Memory B cell (primary cell): ENCODE measurements around the gene PWP2.
"Not testable (repeated sequence)": the region's sequence is repeated elsewhere in the genome, so short reads cannot be mapped to it uniquely, and the experiment has no call there.

Source experiments
- ATAC-seq: fragments of 150-1000 bp; cut with Tn5 transposase; 2 replicates; pipeline ENCODE4 v1.10.0; 2021; ENCODE audit warnings: low read depth, mild to moderate bottlenecking, moderate library complexity
- DNase-seq, 2 donors: peaks; one replicate each; pipeline ENCODE4 v3.0.0; 2022; ENCODE audit warnings: low spot score in 2 of 2
- H3K27ac Mint-ChIP-seq: one replicate; pipeline ENCODE4 v1.8.0; 2022; ENCODE audit warnings: mild to moderate bottlenecking, moderate library complexity, mixed read lengths
- H3K27me3 Mint-ChIP-seq: one replicate; pipeline ENCODE4 v1.8.0; 2022; ENCODE audit warnings: mixed read lengths
- H3K36me3 Mint-ChIP-seq: one replicate; pipeline ENCODE4 v1.8.0; 2022; ENCODE audit warnings: mild to moderate bottlenecking, mixed read lengths
- H3K4me1 Mint-ChIP-seq: one replicate; pipeline ENCODE4 v1.8.0; 2022; ENCODE audit warnings: mixed read lengths
- H3K4me3 Mint-ChIP-seq: one replicate; pipeline ENCODE4 v1.8.0; 2022; ENCODE audit warnings: mild to moderate bottlenecking, moderate library complexity, mixed read lengths
- H3K9me3 Mint-ChIP-seq: one replicate; pipeline ENCODE4 v1.8.0; 2022; ENCODE audit warnings: mixed read lengths

PWP2 gene

GRCh38 chr21:44107026-44107501, at the start of gene PWP2:
Gene PWP2, plus strand, starts transcription at chr21:44107399. Its CDS starts 18 bp downstream, at chr21:44107417.
- DNase-seq (peak; percentile 18 to 33), ATAC-seq (peak; percentile 94)
- peak within 1 kb of the TSS; percentile 72 for H3K4me3 Mint-ChIP-seq
- H3K4me1 Mint-ChIP-seq, H3K27me3 Mint-ChIP-seq, H3K9me3 Mint-ChIP-seq, H3K27ac Mint-ChIP-seq, H3K36me3 Mint-ChIP-seq: not testable (repeated sequence)

DNA sequence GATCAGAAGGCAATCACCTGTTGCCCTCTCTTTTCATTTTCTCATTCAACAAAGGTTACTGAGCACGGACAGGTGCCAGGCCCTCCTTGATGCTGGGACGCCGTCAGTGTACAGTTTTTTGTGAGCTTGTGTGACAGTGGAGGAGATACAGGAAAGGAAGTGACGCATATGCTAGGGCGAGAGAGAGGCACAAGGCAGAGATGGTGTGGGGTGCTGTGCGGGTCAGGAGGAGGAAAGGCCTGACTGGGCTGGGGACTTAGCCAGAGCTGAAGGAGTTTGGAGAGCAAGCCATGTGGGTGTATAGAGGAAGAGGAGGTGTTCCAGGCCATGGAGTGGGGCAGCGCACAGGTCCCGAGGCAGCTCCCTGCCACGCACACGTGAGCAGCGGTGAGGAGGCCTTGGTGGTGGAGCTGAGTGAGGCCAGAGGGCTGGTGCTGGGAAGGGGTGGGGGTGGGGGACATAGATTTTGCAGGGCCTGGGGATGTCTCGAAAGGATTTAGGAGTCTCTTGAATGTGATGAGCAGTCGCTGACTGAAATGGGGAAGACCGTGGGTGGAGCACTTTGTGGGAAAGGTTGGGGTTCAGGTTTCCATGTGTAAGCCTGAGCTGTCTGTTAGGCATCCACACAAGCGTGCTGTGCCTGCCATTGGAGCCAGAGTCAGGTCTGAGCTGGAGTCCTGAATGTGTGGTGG, 49.1 kb upstream of the PWP2 start:
- peaks cover 6% of the 10 kb centered on the region for H3K4me1 Mint-ChIP-seq
- peaks cover 36% of the 10 kb centered on the region for H3K36me3 Mint-ChIP-seq
- DNase-seq (no peak), ATAC-seq (no peak)
- H3K27ac Mint-ChIP-seq: no peak overlapping the region
- H3K4me3 Mint-ChIP-seq: no peak overlapping the region
- H3K9me3 Mint-ChIP-seq: no peaks in the 10 kb centered on the region
- H3K27me3 Mint-ChIP-seq: no peaks in the 10 kb centered on the region

- peaks cover 35% of the 10 kb centered on the region for H3K36me3 Mint-ChIP-seq
Measured at GRCh38 chr21:44058652-44058964, 48.6 kb upstream of the PWP2 start.

DNA sequence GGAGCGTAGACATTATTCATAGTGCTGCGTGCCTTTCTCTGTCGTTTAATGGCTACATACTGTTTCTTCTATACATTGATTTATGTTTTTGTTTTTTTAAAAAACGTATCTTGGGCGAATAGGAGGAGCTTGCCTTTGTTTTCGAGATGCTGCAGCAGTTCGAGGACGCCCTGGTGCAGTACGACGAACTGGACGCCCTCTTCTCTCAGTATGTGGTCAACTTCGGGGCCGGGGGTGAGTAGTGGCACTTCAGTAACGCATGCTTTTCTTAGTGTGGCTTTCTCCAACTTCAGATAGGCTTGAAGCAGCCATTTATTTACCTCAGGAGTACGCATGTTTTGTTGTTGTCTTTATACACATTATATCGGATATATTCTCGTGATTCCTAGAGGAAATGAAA, 48.2 kb upstream of the PWP2 start:
- Mint-ChIP-seq H3K9me3 (no peaks in the 10 kb centered on the region), H3K27ac (peak overlapping the region; percentile 38), H3K4me3 (no peak overlapping the region), H3K27me3 (no peaks in the 10 kb centered on the region), H3K36me3 (peaks cover 35% of the 10 kb centered on the region), H3K4me1 (peaks cover 6% of the 10 kb centered on the region)
- no peak for ATAC-seq
- DNase-seq: no peak

More at GRCh38 chr21:44058652-44058964, 48.6 kb upstream of the PWP2 start:
- DNase-seq (no peak), ATAC-seq (no peak)
- no peaks in the 10 kb centered on the region for H3K27me3 Mint-ChIP-seq
- H3K4me3 Mint-ChIP-seq: no peak overlapping the region
- peaks cover 6% of the 10 kb centered on the region for H3K4me1 Mint-ChIP-seq
- H3K27ac Mint-ChIP-seq: no peak overlapping the region
- no peaks in the 10 kb centered on the region for H3K9me3 Mint-ChIP-seq

GRCh38 chr21:44059710-44060109, 47.5 kb upstream of the PWP2 start:
- Mint-ChIP-seq H3K4me3 (no peak overlapping the region), H3K27ac (peak overlapping the region; percentile 38), H3K4me1 (peaks cover 8% of the 10 kb centered on the region), H3K9me3 (no peaks in the 10 kb centered on the region), H3K36me3 (peaks cover 33% of the 10 kb centered on the region), H3K27me3 (no peaks in the 10 kb centered on the region)
- no peak for DNase-seq
- no peak for ATAC-seq

GRCh38 chr21:44062380-44062779, 44.8 kb upstream of the PWP2 start:
- Mint-ChIP-seq H3K4me1 (peaks cover 20% of the 10 kb centered on the region), H3K27ac (no peak overlapping the region), H3K36me3 (peaks cover 35% of the 10 kb centered on the region), H3K9me3 (no peaks in the 10 kb centered on the region), H3K27me3 (no peaks in the 10 kb centered on the region), H3K4me3 (no peak overlapping the region)
- no peak for ATAC-seq
- no peak for DNase-seq

GRCh38 chr21:44063151-44063912, 43.9 kb upstream of the PWP2 start:
- no peaks in the 10 kb centered on the region for H3K27me3 Mint-ChIP-seq
- H3K36me3 Mint-ChIP-seq: peaks cover 35% of the 10 kb centered on the region
- no peak overlapping the region for H3K4me3 Mint-ChIP-seq
- peaks cover 18% of the 10 kb centered on the region for H3K4me1 Mint-ChIP-seq
- H3K27ac Mint-ChIP-seq: peak overlapping the region; percentile 90
- no peaks in the 10 kb centered on the region for H3K9me3 Mint-ChIP-seq
- ATAC-seq (no peak), DNase-seq (no peak)

DNA sequence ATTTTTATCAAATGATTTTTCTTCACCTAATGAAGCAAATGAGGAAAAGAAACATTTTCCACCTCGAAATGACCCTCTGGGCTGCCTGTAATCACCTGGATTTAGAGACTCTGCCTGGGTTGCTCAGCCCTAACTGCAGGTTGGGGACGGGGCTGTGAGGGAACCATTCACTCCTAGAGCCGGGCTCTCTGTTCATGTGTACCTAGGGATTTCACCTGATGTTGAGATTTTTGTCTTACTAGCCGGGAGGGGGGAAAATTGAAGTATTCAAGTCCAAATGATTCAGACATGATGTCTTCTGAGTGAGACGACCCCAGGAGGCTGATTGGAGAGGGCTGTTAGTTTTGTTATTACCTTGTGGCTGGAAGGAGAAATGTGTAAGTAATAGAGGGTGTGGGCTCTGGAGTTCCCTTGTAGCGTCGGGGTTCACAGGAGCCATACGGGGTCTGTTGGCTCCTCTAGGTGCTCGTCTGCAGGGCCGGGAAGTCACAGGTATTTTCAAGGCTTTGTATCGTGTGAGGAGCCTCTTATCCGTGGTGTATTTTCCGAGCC, 42.3 kb upstream of the PWP2 start:
- Mint-ChIP-seq H3K27me3 (no peaks in the 10 kb centered on the region), H3K27ac (peak overlapping the region; percentile 90), H3K4me3 (no peak overlapping the region), H3K4me1 (peaks cover 18% of the 10 kb centered on the region), H3K9me3 (no peaks in the 10 kb centered on the region), H3K36me3 (peaks cover 32% of the 10 kb centered on the region)
- DNase-seq: no peak
- no peak for ATAC-seq

DNA sequence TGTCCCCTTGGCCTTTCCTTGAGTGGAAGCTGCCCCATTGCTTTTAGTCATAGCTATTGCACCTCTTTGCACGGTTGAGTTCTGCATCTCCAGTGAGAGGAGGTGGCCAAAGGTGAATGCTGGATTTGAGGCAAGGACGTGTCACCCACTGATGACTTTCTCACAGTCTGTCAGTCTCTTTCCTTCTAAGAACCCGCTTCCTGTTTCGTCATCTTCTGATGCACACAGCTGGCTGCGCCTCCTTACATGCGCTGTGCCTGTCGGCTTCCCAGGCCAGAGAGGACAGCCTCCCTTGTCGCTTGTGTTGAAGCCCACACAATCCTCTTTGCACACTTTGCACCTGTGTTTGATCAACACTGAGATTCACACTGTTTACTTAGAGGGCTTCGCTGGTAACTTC, 41.8 kb upstream of the PWP2 start:
- peak overlapping the region; percentile 44 for H3K4me3 Mint-ChIP-seq
- peak overlapping the region; percentile 90 for H3K27ac Mint-ChIP-seq
- H3K27me3 Mint-ChIP-seq: no peaks in the 10 kb centered on the region
- H3K36me3 Mint-ChIP-seq: peaks cover 34% of the 10 kb centered on the region
- no peaks in the 10 kb centered on the region for H3K9me3 Mint-ChIP-seq
- ATAC-seq: peak; percentile 97
- DNase-seq: peak in 1 of 2 donors; percentile 36
- peaks cover 18% of the 10 kb centered on the region for H3K4me1 Mint-ChIP-seq

- peaks cover 18% of the 10 kb centered on the region for H3K4me1 Mint-ChIP-seq
- no peak for ATAC-seq
- no peak overlapping the region for H3K4me3 Mint-ChIP-seq
- no peaks in the 10 kb centered on the region for H3K9me3 Mint-ChIP-seq
- peak overlapping the region; percentile 90 for H3K27ac Mint-ChIP-seq
- peaks cover 34% of the 10 kb centered on the region for H3K36me3 Mint-ChIP-seq
- no peaks in the 10 kb centered on the region for H3K27me3 Mint-ChIP-seq
- DNase-seq: no peak
Measured at GRCh38 chr21:44066116-44066515, 41.1 kb upstream of the PWP2 start.

DNA sequence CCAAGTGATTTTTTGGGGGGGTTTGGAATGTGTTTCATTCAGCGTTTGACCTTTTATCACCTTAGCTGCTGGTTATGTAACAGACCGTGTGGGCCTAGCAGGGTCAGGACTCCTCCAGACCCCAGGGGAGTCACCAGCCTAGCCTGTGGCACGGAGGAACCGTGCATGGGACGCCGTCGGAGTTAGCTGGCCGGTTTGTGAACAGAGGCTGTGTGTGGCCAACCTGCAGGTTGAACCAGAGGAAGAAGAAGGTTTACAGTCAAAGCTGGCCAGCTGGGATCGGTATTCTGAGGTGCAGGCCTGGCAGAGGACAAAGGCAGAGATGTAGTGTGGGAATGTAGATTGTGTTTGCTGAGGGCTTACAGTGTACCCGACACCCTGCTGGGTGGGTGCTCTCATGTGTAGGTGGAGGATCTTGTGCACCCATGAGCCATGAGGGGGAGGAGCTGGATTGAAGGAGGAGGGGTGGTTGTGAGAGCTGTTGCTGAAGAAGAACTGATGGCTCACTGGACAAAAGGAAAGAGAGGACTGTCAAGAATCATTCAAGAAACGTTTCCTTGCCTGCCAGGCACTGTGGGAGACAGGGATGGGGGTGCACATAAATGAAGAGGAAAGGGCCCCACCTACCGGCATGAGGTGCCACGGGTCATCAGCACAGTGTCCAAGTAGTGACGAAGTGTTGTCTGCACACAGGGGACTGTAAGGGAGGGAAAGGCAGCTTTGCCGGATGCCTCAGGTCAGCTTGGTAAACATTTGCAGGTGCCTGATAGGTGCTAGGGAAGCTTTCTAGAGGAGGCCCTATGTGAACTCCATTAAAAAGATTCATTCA, 40.0 kb upstream of the PWP2 start:
- Mint-ChIP-seq H3K36me3 (peaks cover 34% of the 10 kb centered on the region), H3K4me1 (peaks cover 18% of the 10 kb centered on the region), H3K27ac (peak overlapping the region; percentile 78), H3K4me3 (no peak overlapping the region), H3K27me3 (no peaks in the 10 kb centered on the region), H3K9me3 (no peaks in the 10 kb centered on the region)
- no peak for ATAC-seq
- DNase-seq: no peak

DNA sequence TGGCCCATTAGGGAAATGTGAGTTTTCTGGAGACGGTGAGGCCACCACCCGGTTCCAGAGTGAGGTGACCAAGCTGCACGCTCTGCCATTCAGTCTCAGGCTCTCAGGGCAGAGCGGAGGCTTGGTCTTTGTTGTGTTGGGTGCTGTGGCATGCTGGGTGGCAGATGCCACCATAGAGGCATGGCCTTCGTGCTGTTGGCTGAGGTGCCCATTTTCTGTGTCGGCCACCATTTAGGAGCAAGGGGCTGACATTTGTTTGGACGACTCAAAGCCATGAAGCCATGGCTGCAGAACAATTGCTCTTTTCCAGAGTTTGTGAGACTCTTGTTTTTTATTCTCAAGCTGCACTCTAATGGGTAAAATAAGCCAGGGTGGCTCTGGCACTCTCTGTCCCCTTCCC, 36.8 kb upstream of the PWP2 start:
- ATAC-seq (no peak), DNase-seq (no peak)
- H3K36me3 Mint-ChIP-seq: peaks cover 44% of the 10 kb centered on the region
- H3K9me3 Mint-ChIP-seq: no peaks in the 10 kb centered on the region
- peaks cover 13% of the 10 kb centered on the region for H3K4me1 Mint-ChIP-seq
- peak overlapping the region; percentile 15 for H3K27ac Mint-ChIP-seq
- H3K4me3 Mint-ChIP-seq: no peak overlapping the region
- no peaks in the 10 kb centered on the region for H3K27me3 Mint-ChIP-seq

GRCh38 chr21:44071359-44072104, 35.7 kb upstream of the PWP2 start:
- Mint-ChIP-seq H3K4me1 (peaks cover 10% of the 10 kb centered on the region), H3K27ac (no peak overlapping the region)
- no peak for ATAC-seq

More at GRCh38 chr21:44071359-44072104, 35.7 kb upstream of the PWP2 start:
- Mint-ChIP-seq H3K4me3 (no peak overlapping the region), H3K36me3 (peaks cover 44% of the 10 kb centered on the region), H3K9me3 (no peaks in the 10 kb centered on the region), H3K27me3 (no peaks in the 10 kb centered on the region)
- DNase-seq: no peak
